GM12878 (cell line): Measurements from ENCODE around the gene NRSN2. TPM values are rescaled to one million over a fixed set of nuclear protein-coding genes. Genes with fewer than 3 reads are reported as not detected.

ENCODE experiments used
- ATAC-seq: fragments of 200-7000 bp; cut with Tn5 transposase; 3 replicates; pipeline ENCODE4 v1.9.1; 2020; ENCODE audit warnings: mild to moderate bottlenecking, moderate library complexity
- BruUV-seq: library from RNA; stranded (reverse); fragments of 400-500 nt; replicated peaks from 2 replicates; lab custom pipeline; 2021; lab: Mats Ljungman, UMichigan
- CTCF ChIA-PET: fragments of 300-600 bp; sonication (Branson Sonifier 250); formaldehyde crosslinking; extraction: SDS; loops from one replicate; lab custom pipeline; 2021; ENCODE audit warnings: inconsistent platforms; lab: Yijun Ruan, JAX
- POLR2A ChIA-PET: fragments of 350-600 bp; formaldehyde crosslinking; extraction: SDS; loops from one replicate; lab custom pipeline; 2021; ENCODE audit warnings: inconsistent platforms; lab: Charles Lee
- RAD21 ChIA-PET: fragments of 300-600 bp; sonication (Branson Sonifier 250); formaldehyde crosslinking; loops from one replicate; lab custom pipeline; 2023; ENCODE audit warnings: antibody characterized with exemption; ENCODE audit not compliant: unreplicated experiment; lab: Charles Lee
- SMC1A ChIA-PET: fragments of 300-600 bp; sonication (Branson Sonifier 250); formaldehyde crosslinking; loops from one replicate; lab custom pipeline; 2023; ENCODE audit not compliant: unreplicated experiment, uncharacterized antibody; lab: Charles Lee
- DNase-seq: peaks from one replicate; pipeline ENCODE4 v3.0.0-alpha.2; 2011; ENCODE audit warnings: low read depth, low spot score
- FAIRE-seq: peaks from 3 replicates; lab custom pipeline; 2011; peaks lifted over from hg19 to GRCh38; lab: Jason Lieb, UNC
- H2AFZ ChIP-seq: 2 replicates; pipeline ENCODE4 v1.6.0; 2011; ENCODE audit warnings: low read depth, low read length, control low read depth; ENCODE audit not compliant: control insufficient read depth
- H3K27ac ChIP-seq: 2 replicates; pipeline ENCODE4 v1.5.1; 2011; ENCODE audit warnings: control low read depth; ENCODE audit not compliant: control insufficient read depth, insufficient read depth
- H3K27me3 ChIP-seq, 2 experiments: replicated peaks in 1 of 2; 2 replicates each; pipeline versions ENCODE4 v1.6.0 to v1.6.1; 2011; ENCODE audit warnings: low read length in 1 of 2; ENCODE audit not compliant: control insufficient read depth in 2 of 2, insufficient read depth in 2 of 2
- H3K36me3 ChIP-seq, 2 experiments: 2 replicates each; pipeline ENCODE4 v1.5.1; 2011; ENCODE audit warnings: low read length in 1 of 2; ENCODE audit not compliant: control insufficient read depth in 2 of 2, insufficient read depth in 2 of 2
- H3K4me1 ChIP-seq: 2 replicates; pipeline ENCODE4 v1.6.1; 2011; ENCODE audit warnings: mild to moderate bottlenecking, low read length, moderate library complexity, mixed read lengths; ENCODE audit not compliant: control insufficient read depth, insufficient read depth
- H3K4me2 ChIP-seq: 2 replicates; pipeline ENCODE4 v1.6.0; 2011; ENCODE audit warnings: control low read depth; ENCODE audit not compliant: control insufficient read depth, insufficient read depth
- H3K4me3 ChIP-seq: fragments of 200-600 bp; sonication (generic); 2 replicates; pipeline ENCODE4 v1.5.1; 2016
- H3K79me2 ChIP-seq: 2 replicates; pipeline ENCODE4 v1.6.0; 2011; ENCODE audit warnings: low read length; ENCODE audit not compliant: control insufficient read depth, insufficient read depth
- H3K9ac ChIP-seq: 2 replicates; pipeline ENCODE4 v1.8.0; 2011; ENCODE audit warnings: low read length, control low read depth, mixed read lengths; ENCODE audit not compliant: control insufficient read depth, insufficient read depth
- H3K9me3 ChIP-seq: replicated peaks from 3 replicates; pipeline ENCODE4 v1.5.1; 2011; ENCODE audit warnings: mild to moderate bottlenecking, low read length; ENCODE audit not compliant: control insufficient read depth, insufficient read depth
- H4K20me1 ChIP-seq: 2 replicates; pipeline ENCODE4 v1.6.0; 2011; ENCODE audit not compliant: control insufficient read depth, insufficient read depth
- BACH1 ChIP-seq: fragments of 450-650 bp; IDR thresholded peaks from 2 replicates; pipeline ENCODE4 v1.6.1; 2017; ENCODE audit warnings: mild to moderate bottlenecking, borderline replicate concordance
- CREB1 ChIP-seq: IDR thresholded peaks from 2 replicates; pipeline ENCODE4 v1.6.1; 2012; ENCODE audit warnings: low read depth, mild to moderate bottlenecking, inconsistent platforms
- ETV6 ChIP-seq, 2 experiments: fragments of 450-650 bp in 1 of 2; IDR thresholded peaks in 1 of 2; conservative IDR thresholded peaks in 1 of 2; 2 replicates each; pipeline ENCODE4 v1.6.1; 2014; ENCODE audit warnings: antibody characterized with exemption in 1 of 2, borderline replicate concordance in 1 of 2, low read depth in 1 of 2, mild to moderate bottlenecking in 1 of 2, moderate library complexity in 1 of 2
- JUND ChIP-seq: IDR thresholded peaks from 2 replicates; pipeline ENCODE4 v1.6.1; 2012; ENCODE audit warnings: low read depth, mild to moderate bottlenecking, low read length, improper control_type of control experiment, moderate library complexity
- NFIC ChIP-seq: IDR thresholded peaks from 2 replicates; pipeline ENCODE4 v1.6.1; 2012; ENCODE audit warnings: low read depth, mild to moderate bottlenecking, inconsistent platforms, low read length, moderate library complexity
- NR2F1 ChIP-seq: fragments of 450-650 bp; conservative IDR thresholded peaks from 2 replicates; pipeline ENCODE4 v1.6.1; 2017; ENCODE audit warnings: mild to moderate bottlenecking
- RB1 ChIP-seq: fragments of 450-650 bp; formaldehyde crosslinking; IDR thresholded peaks from 2 replicates; pipeline ENCODE4 v1.6.1; 2017; ENCODE audit warnings: mild to moderate bottlenecking, borderline replicate concordance
- STAT1 ChIP-seq: fragments of 450-650 bp; conservative IDR thresholded peaks from 2 replicates; pipeline ENCODE4 v1.6.1; 2014; ENCODE audit warnings: antibody characterized with exemption, mild to moderate bottlenecking
- STAT3 ChIP-seq: IDR thresholded peaks from 2 replicates; pipeline ENCODE4 v1.6.1; 2011; ENCODE audit warnings: low read depth, low read length, improper control_type of control experiment
- SUZ12 ChIP-seq: fragments of 200-600 bp; sonication (generic); IDR thresholded peaks from one replicate; pipeline ENCODE4 v1.6.1; 2018; ENCODE audit warnings: antibody characterized with exemption, mild to moderate bottlenecking; ENCODE audit not compliant: unreplicated experiment
- ZBED1 ChIP-seq: IDR thresholded peaks from 2 replicates; pipeline ENCODE4 v1.6.1; 2016; ENCODE audit warnings: borderline replicate concordance
- ZNF274 ChIP-seq: IDR thresholded peaks from one replicate; pipeline ENCODE4 v1.8.0; 2011; ENCODE audit not compliant: insufficient read length, insufficient read depth
- ZSCAN29 ChIP-seq: fragments of 450-650 bp; IDR thresholded peaks from 2 replicates; pipeline ENCODE4 v1.6.1; 2017; ENCODE audit warnings: mild to moderate bottlenecking, moderate library complexity
- WGBS: methylation state at CpG from one replicate; pipeline ENCODE4 v1.1.6; 2016; ENCODE audit warnings: low lambda C conversion rate; ENCODE audit not compliant: insufficient replicate concordance, insufficient coverage; ENCODE audit errors: missing lambda C conversion rate; 5-methylcytosine and 5-hydroxymethylcytosine counted together
- in situ Hi-C: fragments of 300-500 bp; cut with MboI; formaldehyde crosslinking; loops from 9 replicates; pipeline ENCODE4 v1.14.3; 2018; ENCODE audit warnings: mixed read lengths
- intact Hi-C: fragments of 100-400 bp; cut with micrococcal nuclease; formaldehyde crosslinking; loops from one replicate; pipeline ENCODE4 v1.14.2; 2022; ENCODE audit not compliant: unreplicated experiment
- polyA plus RNA-seq, 11 experiments: library from polyadenylated mRNA; depleted of rRNA in 4 of 11; unstranded in 6 of 11; stranded (reverse) in 5 of 11; fragments of >200 nt; fragmentation: Nextera tagmentation in 4 of 11; fragmentation: Illumina TruSeq in 1 of 11; extraction: Ambion mirVana in 4 of 11; extraction: Trizol in 1 of 11; gene quantifications; 1 replicate in 1 of 11; 2 replicates in 10 of 11; pipeline versions ENCODE4 v1.2.1 to v1.2.3, GENCODE V29; 2011 to 2016; ENCODE audit warnings: inconsistent platforms in 2 of 11, missing spikeins in 2 of 11, low read depth in 1 of 11
- total RNA-seq, 4 experiments: library from RNA; depleted of rRNA in 3 of 4; stranded (reverse); fragments of >200 nt in 3 of 4; fragmentation: Illumina TruSeq in 1 of 4; extraction: Trizol in 1 of 4; gene quantifications; 2 replicates each; pipeline versions ENCODE4 v1.2.1 to v1.2.3, GENCODE V29; 2013 to 2021
- TF ChIP-seq, protein P1 (sequence below): IDR thresholded peaks from 2 replicates; pipeline ENCODE4 v1.6.1; 2012; ENCODE audit warnings: low read depth, low read length, improper control_type of control experiment
- TF ChIP-seq, protein P2 (sequence below): fragments of 450-650 bp; IDR thresholded peaks from 2 replicates; pipeline ENCODE4 v1.6.1; 2016; ENCODE audit warnings: mild to moderate bottlenecking
- TF ChIP-seq, protein P3 (sequence below): fragments of 450-650 bp; IDR thresholded peaks from 2 replicates; pipeline ENCODE4 v1.6.1; 2017; ENCODE audit warnings: mild to moderate bottlenecking
- TF ChIP-seq, protein P4 (sequence below): IDR thresholded peaks from 2 replicates; pipeline ENCODE4 v1.6.1; 2012; ENCODE audit warnings: low read length, inconsistent platforms

NRSN2 gene
- total and polyA plus RNA-seq, 10 of the 15 experiments (the other 5 are each of a cell fraction or from before 2014, with no cell fraction given) = 6.2 to 32.4 (median 13.0) TPM

DNA sequence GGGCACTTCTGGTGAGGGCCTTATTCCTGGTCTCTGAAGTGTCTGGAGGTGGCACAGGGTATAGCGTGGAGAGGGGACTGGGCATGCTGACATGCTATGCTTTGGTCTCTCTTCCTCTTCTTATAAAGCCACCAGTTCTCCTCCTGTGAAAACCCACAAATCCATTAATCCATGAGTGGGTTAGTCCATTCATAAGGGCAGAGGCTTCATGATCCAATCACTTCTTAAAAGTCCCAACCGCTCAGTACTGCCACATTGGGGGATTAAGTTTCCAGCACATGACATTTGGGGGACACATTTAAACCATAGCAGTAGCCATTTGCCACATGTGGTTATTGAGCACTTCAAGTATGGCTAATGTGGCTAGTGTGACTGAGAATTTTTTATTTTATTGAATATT lies 29.8 kb downstream of the NRSN2 start:
- FAIRE-seq = no peak
- no peaks in the 10 kb centered on the region for H3K27me3 ChIP-seq
- no peak for ATAC-seq
- BruUV-seq = no TSS peak
- H3K4me2 ChIP-seq = no peak overlapping the region
- H3K79me2 ChIP-seq = peaks cover 5% of the 10 kb centered on the region
- 68% methylated on average over 2 of the region's 2 CpGs for WGBS
- no peak overlapping the region for H3K27ac ChIP-seq
- in situ Hi-C loops = no loop called here
- H3K9me3 ChIP-seq = no peaks in the 10 kb centered on the region
- H3K4me3 ChIP-seq = no peak overlapping the region
- H3K36me3 ChIP-seq = no peaks in the 10 kb centered on the region
- no peak overlapping the region for H3K9ac ChIP-seq
- SMC1A ChIA-PET = no interaction called here
- intact Hi-C loops = no loop called here
- H3K4me1 ChIP-seq = peaks cover 12% of the 10 kb centered on the region
- H2AFZ ChIP-seq = no peak overlapping the region
- no peak for DNase-seq
- RAD21 ChIA-PET = no interaction called here
- TF ChIP-seq NFIC = no peak
- no peak for TF ChIP-seq BACH1
- no peak for TF ChIP-seq ETV6 (conservative IDR thresholded peaks at IDR 0.05 in 1 of 2, IDR thresholded peaks at IDR 0.05 in 1 of 2; ENCODE audit: borderline replicate concordance in 1 of 2, low read depth in 1 of 2)
- TF ChIP-seq ZNF274 = no peak
- no peak for TF ChIP-seq STAT3
- no peak for TF ChIP-seq STAT1
- no peak for TF ChIP-seq RB1
- no peak for TF ChIP-seq ZSCAN29
- TF ChIP-seq, protein P1, sequence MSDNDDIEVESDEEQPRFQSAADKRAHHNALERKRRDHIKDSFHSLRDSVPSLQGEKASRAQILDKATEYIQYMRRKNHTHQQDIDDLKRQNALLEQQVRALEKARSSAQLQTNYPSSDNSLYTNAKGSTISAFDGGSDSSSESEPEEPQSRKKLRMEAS = no peak
- TF ChIP-seq, protein P2, sequence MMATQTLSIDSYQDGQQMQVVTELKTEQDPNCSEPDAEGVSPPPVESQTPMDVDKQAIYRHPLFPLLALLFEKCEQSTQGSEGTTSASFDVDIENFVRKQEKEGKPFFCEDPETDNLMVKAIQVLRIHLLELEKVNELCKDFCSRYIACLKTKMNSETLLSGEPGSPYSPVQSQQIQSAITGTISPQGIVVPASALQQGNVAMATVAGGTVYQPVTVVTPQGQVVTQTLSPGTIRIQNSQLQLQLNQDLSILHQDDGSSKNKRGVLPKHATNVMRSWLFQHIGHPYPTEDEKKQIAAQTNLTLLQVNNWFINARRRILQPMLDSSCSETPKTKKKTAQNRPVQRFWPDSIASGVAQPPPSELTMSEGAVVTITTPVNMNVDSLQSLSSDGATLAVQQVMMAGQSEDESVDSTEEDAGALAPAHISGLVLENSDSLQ = no peak
- TF ChIP-seq, protein P3, sequence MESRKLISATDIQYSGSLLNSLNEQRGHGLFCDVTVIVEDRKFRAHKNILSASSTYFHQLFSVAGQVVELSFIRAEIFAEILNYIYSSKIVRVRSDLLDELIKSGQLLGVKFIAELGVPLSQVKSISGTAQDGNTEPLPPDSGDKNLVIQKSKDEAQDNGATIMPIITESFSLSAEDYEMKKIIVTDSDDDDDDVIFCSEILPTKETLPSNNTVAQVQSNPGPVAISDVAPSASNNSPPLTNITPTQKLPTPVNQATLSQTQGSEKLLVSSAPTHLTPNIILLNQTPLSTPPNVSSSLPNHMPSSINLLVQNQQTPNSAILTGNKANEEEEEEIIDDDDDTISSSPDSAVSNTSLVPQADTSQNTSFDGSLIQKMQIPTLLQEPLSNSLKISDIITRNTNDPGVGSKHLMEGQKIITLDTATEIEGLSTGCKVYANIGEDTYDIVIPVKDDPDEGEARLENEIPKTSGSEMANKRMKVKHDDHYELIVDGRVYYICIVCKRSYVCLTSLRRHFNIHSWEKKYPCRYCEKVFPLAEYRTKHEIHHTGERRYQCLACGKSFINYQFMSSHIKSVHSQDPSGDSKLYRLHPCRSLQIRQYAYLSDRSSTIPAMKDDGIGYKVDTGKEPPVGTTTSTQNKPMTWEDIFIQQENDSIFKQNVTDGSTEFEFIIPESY = no peak
- TF ChIP-seq SUZ12 = no peak
- no peak for TF ChIP-seq ZBED1
- TF ChIP-seq NR2F1 = no peak
- TF ChIP-seq JUND = no peak
- TF ChIP-seq, protein P4, sequence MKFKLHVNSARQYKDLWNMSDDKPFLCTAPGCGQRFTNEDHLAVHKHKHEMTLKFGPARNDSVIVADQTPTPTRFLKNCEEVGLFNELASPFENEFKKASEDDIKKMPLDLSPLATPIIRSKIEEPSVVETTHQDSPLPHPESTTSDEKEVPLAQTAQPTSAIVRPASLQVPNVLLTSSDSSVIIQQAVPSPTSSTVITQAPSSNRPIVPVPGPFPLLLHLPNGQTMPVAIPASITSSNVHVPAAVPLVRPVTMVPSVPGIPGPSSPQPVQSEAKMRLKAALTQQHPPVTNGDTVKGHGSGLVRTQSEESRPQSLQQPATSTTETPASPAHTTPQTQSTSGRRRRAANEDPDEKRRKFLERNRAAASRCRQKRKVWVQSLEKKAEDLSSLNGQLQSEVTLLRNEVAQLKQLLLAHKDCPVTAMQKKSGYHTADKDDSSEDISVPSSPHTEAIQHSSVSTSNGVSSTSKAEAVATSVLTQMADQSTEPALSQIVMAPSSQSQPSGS = no peak
- TF ChIP-seq CREB1 = no peak
- POLR2A ChIA-PET = no interaction called here
- no peaks in the 10 kb centered on the region for H4K20me1 ChIP-seq
- CTCF ChIA-PET = no interaction called here
